ENCODE results near the gene WWTR1. TPM values are rescaled to one million over a fixed set of nuclear protein-coding genes. Genes with fewer than 3 reads are reported as not detected.
A peak's percentile ranks its signal among the peaks of the same experiment; 100 is the strongest.

WWTR1 gene
- total RNA-seq, 3 donors from 2014 or later, result 11.6 to 217 (median 20.7) TPM

DNA sequence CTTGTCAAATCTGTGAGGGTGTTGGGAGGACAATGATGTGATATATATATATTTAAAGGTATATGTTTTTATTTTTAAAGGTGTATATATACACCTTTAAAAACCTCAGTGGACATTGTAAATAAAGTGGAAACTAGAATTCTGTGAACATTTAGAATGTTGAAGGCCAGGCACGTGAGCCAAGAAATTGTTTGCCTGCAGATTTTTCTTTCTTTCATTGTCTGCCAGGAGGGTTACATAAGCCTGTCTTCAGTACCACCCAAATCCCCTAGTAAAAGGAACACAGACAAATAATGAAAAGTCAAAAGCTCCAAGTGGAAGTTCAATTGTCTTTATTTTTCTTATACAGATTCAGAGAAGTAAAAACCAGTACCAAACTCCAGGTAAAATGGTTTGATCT lies 140.9 kb downstream of the WWTR1 start:
- H3K36me3 ChIP-seq (ENCODE audit: low read depth), result no peaks in the 10 kb centered on the region
- no peaks in the 10 kb centered on the region for H3K9me3 ChIP-seq
- no peak overlapping the region for H3K4me3 ChIP-seq
- ATAC-seq, result no peak
- H3K4me1 ChIP-seq (ENCODE audit: low read depth), result no peaks in the 10 kb centered on the region
- intact Hi-C loops (cut with DNase I, micrococcal nuclease), result loop anchor here (10.0 kb wide), 2 partner anchors 198 to 258 kb away; no protein-coding TSS in a partner anchor
- TF ChIP-seq, protein P1, sequence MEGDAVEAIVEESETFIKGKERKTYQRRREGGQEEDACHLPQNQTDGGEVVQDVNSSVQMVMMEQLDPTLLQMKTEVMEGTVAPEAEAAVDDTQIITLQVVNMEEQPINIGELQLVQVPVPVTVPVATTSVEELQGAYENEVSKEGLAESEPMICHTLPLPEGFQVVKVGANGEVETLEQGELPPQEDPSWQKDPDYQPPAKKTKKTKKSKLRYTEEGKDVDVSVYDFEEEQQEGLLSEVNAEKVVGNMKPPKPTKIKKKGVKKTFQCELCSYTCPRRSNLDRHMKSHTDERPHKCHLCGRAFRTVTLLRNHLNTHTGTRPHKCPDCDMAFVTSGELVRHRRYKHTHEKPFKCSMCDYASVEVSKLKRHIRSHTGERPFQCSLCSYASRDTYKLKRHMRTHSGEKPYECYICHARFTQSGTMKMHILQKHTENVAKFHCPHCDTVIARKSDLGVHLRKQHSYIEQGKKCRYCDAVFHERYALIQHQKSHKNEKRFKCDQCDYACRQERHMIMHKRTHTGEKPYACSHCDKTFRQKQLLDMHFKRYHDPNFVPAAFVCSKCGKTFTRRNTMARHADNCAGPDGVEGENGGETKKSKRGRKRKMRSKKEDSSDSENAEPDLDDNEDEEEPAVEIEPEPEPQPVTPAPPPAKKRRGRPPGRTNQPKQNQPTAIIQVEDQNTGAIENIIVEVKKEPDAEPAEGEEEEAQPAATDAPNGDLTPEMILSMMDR (IDR thresholded peaks at IDR 0.05), result no peak
- DNase-seq, result no peak

GRCh38 chr3:149515249-149515648 lies 142.6 kb downstream of the WWTR1 start:
- Histone ChIP-seq H3K36me3 (ENCODE audit: low read depth) (no peaks in the 10 kb centered on the region), H3K9me3 (no peaks in the 10 kb centered on the region), H3K4me3 (no peak overlapping the region), H3K4me1 (ENCODE audit: low read depth) (no peaks in the 10 kb centered on the region)
- TF ChIP-seq, protein P1 (IDR thresholded peaks at IDR 0.05), result no peak
- ATAC-seq (no peak), DNase-seq (no peak)
- intact Hi-C loops (cut with DNase I, micrococcal nuclease), result loop anchor here (10.0 kb wide), 2 partner anchors 200 to 260 kb away; no protein-coding TSS in a partner anchor

GRCh38 chr3:149514471-149514870 lies 143.4 kb downstream of the WWTR1 start:
- TF ChIP-seq, protein P1 (IDR thresholded peaks at IDR 0.05), result no peak
- Histone ChIP-seq H3K4me3 (no peak overlapping the region), H3K36me3 (ENCODE audit: low read depth) (no peaks in the 10 kb centered on the region), H3K9me3 (no peaks in the 10 kb centered on the region), H3K4me1 (ENCODE audit: low read depth) (no peaks in the 10 kb centered on the region)
- ATAC-seq (no peak), DNase-seq (no peak)
- intact Hi-C loops (cut with DNase I, micrococcal nuclease), result loop anchor here (5.0 to 10.0 kb wide), 3 partner anchors 200 to 260 kb away; no protein-coding TSS in a partner anchor

DNA sequence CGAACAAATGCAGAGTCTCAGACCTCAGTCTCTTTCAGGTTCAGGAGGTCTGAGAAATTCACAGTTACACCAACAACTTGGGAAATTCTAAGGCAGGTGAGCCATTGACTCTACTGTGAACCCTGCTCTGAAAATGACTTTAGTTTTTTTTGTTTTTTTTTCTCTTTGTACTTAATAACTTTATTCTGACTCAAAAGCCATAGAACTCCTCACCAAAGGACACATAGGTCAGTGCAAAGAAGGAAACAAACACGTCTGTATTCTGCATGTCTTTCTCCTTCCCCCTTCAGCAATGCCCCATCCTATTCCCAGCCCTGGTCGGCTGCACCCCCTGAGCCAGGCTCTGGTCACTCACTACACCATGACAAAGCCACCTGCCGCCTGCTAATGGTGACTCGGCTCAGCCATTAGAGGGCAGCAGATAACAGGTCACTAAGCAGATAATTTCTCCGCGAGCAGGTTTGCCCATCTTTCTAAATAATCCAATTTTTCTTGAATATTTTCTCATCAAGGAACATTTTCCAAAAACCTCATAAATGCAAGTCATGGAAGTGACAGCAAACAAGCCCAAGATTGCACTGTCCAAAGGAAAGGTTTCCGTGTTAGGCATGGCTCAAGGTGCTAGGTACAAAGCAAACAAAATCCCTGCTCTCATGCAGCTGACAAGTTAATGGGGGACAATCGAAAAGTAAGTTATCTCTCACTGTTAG lies 145.6 kb downstream of the WWTR1 start:
- peak; percentile 85 for ATAC-seq
- peak in 2 of 3 donors; percentile 49 to 74 for DNase-seq
- Histone ChIP-seq H3K36me3 (ENCODE audit: low read depth) (no peaks in the 10 kb centered on the region), H3K4me3 (no peak overlapping the region), H3K9me3 (no peaks in the 10 kb centered on the region), H3K4me1 (ENCODE audit: low read depth) (no peaks in the 10 kb centered on the region)
- intact Hi-C loops (cut with DNase I, micrococcal nuclease), result loop anchor here (5.0 to 10.0 kb wide), 3 partner anchors 203 to 263 kb away; no protein-coding TSS in a partner anchor
- TF ChIP-seq, protein P1 (IDR thresholded peaks at IDR 0.05), result peak; percentile 33

GRCh38 chr3:149511040-149511626 lies 146.7 kb downstream of the WWTR1 start:
- peak; percentile 46 for ATAC-seq
- no peak for DNase-seq
- intact Hi-C loops (cut with DNase I, micrococcal nuclease), result loop anchor here (5.0 to 10.0 kb wide), 3 partner anchors 204 to 264 kb away; no protein-coding TSS in a partner anchor

More at GRCh38 chr3:149511040-149511626, 146.7 kb downstream of the WWTR1 start:
- H3K36me3 ChIP-seq (ENCODE audit: low read depth), result no peaks in the 10 kb centered on the region
- TF ChIP-seq, protein P1 (IDR thresholded peaks at IDR 0.05), result no peak
- no peaks in the 10 kb centered on the region for H3K4me1 ChIP-seq (ENCODE audit: low read depth)
- no peaks in the 10 kb centered on the region for H3K9me3 ChIP-seq
- no peak overlapping the region for H3K4me3 ChIP-seq

All from mucosa of descending colon (tissue), 3 donors.